ENCODE data around the gene PTGS1.
A peak's percentile ranks its signal among the peaks of the same experiment; 100 is the strongest.
"Not testable (repeated sequence)": the region's sequence is repeated elsewhere in the genome, so short reads cannot be mapped to it uniquely, and the experiment has no call there.

The PTGS1 gene

GRCh38 chr9:122370869-122371755 lies at the start of gene PTGS1:
Gene PTGS1, plus strand, starts transcription at chr9:122371024. Its CDS starts 61 bp downstream, at chr9:122371085.
- TF ChIP-seq CTCF (IDR thresholded peaks at IDR 0.05; ENCODE audit: low read depth, low read length): no peak
- peak within 1 kb of the TSS; percentile 71 for H3K4me3 ChIP-seq (ENCODE audit: low read depth, low read length)

- no peak for TF ChIP-seq CTCF (IDR thresholded peaks at IDR 0.05; ENCODE audit: low read depth, low read length)
- H3K4me3 ChIP-seq (ENCODE audit: low read depth, low read length): no peak overlapping the region
Measured at GRCh38 chr9:122322553-122322952, 48.3 kb upstream of the PTGS1 start.

- not testable (repeated sequence) for H3K4me3 ChIP-seq (ENCODE audit: low read depth, low read length)
Measured at GRCh38 chr9:122324665-122325064, 46.2 kb upstream of the PTGS1 start.

- no peak overlapping the region for H3K4me3 ChIP-seq (ENCODE audit: low read depth, low read length)
- TF ChIP-seq CTCF (IDR thresholded peaks at IDR 0.05; ENCODE audit: low read depth, low read length): no peak
Measured at GRCh38 chr9:122325124-122325523, 45.7 kb upstream of the PTGS1 start.

- no peak for TF ChIP-seq CTCF (IDR thresholded peaks at IDR 0.05; ENCODE audit: low read depth, low read length)
- no peak overlapping the region for H3K4me3 ChIP-seq (ENCODE audit: low read depth, low read length)
Measured at GRCh38 chr9:122327175-122327574, 43.6 kb upstream of the PTGS1 start.

GRCh38 chr9:122329597-122329996 lies 41.2 kb upstream of the PTGS1 start:
- TF ChIP-seq CTCF (IDR thresholded peaks at IDR 0.05; ENCODE audit: low read depth, low read length): no peak
- no peak overlapping the region for H3K4me3 ChIP-seq (ENCODE audit: low read depth, low read length)

- not testable (repeated sequence) for H3K4me3 ChIP-seq (ENCODE audit: low read depth, low read length)
Measured at GRCh38 chr9:122330466-122330865, 40.4 kb upstream of the PTGS1 start.

GRCh38 chr9:122331523-122331927 lies 39.3 kb upstream of the PTGS1 start:
- no peak overlapping the region for H3K4me3 ChIP-seq (ENCODE audit: low read depth, low read length)
- no peak for TF ChIP-seq CTCF (IDR thresholded peaks at IDR 0.05; ENCODE audit: low read depth, low read length)

All from WI38 (cell line).